Psoas muscle (tissue), 8 donors: Measurements from ENCODE around the gene AFF3. TPM values are rescaled to one million over a fixed set of nuclear protein-coding genes. Genes with fewer than 3 reads are reported as not detected.

ENCODE experiments used
- ATAC-seq, 4 donors: fragments of 200-7000 bp; cut with Tn5 transposase; one replicate each; pipeline ENCODE4 v1.9.1; 2020; ENCODE audit warnings: moderate library complexity in 3 of 4, mild to moderate bottlenecking in 2 of 4
- DNase-seq, 2 donors: peaks; one replicate each; pipeline ENCODE4 v3.0.0-alpha.2; 2020
- H3K27ac ChIP-seq: fragments of 200-600 bp; one replicate; pipeline ENCODE4 v1.8.0; 2022
- H3K27me3 ChIP-seq, 3 donors: fragments of 200-600 bp in 1 of 3; one replicate each; pipeline versions ENCODE4 v1.6.1 to v1.8.0; 2013 to 2022; ENCODE audit warnings: low read length in 2 of 3, mild to moderate bottlenecking in 2 of 3, moderate library complexity in 1 of 3; ENCODE audit not compliant: insufficient read depth in 3 of 3
- H3K36me3 ChIP-seq, 2 donors: fragments of 200-600 bp in 1 of 2; one replicate each; pipeline versions ENCODE4 v1.6.1 to v1.8.0; 2013 to 2022; ENCODE audit warnings: low read depth in 1 of 2, mild to moderate bottlenecking in 1 of 2, moderate library complexity in 1 of 2; ENCODE audit not compliant: insufficient read depth in 1 of 2
- H3K4me1 ChIP-seq: fragments of 200-600 bp; one replicate; pipeline ENCODE4 v1.8.0; 2022
- H3K4me3 ChIP-seq: fragments of 200-600 bp; one replicate; pipeline ENCODE4 v1.8.0; 2022; ENCODE audit warnings: mild to moderate bottlenecking
- H3K9me3 ChIP-seq: fragments of 200-600 bp; one replicate; pipeline ENCODE4 v1.8.0; 2022
- CTCF ChIP-seq: fragments of 200-600 bp; IDR thresholded peaks from one replicate; pipeline ENCODE4 v1.8.0; 2022; ENCODE audit warnings: antibody characterized with exemption
- WGBS, 3 donors: extraction: QIAGEN DNeasy Blood & Tissue Kit; methylation state at CpG; one replicate each; pipeline versions ENCODE4 v1.1.6 to v1.1.7; 2013; 5-methylcytosine and 5-hydroxymethylcytosine counted together
- intact Hi-C, 2 donors: fragments of 100-400 bp; cut with DNase I; formaldehyde crosslinking; loops; one replicate each; pipeline versions ENCODE4 v1.11.0 to v1.14.2; 2022
- polyA plus RNA-seq, 3 donors: library from polyadenylated mRNA; stranded (reverse); fragments of 200-250 nt; gene quantifications; one replicate each; pipeline ENCODE4 v1.2.3, GENCODE V29; 2013
- total RNA-seq, 4 donors: library from RNA; stranded (reverse); fragmentation: NEBNext Ultra II Directional in 2 of 4; extraction: Animal tissue kit (Norgen Biotek cat#: 25700) in 2 of 4; gene quantifications; one replicate each; pipeline versions ENCODE4 v1.2.1 to v1.2.4, GENCODE V29; 2021 to 2023
- donor health status: healthy with polysubstance abuse.
- donor health status: DM: no; HTN: no; CAD: no; lungs with moderate emphysema.
- donor health status: Bipolar disorder and iron deficiency.
- donor health status: healthy.
- donor health status: DM: yes; HTN: yes; CAD: no.
- donor health status: DM: no; HTN: no; CAD: no.
- donor health status: DM: no; HTN: no; CAD: no.
- donor health status: DM: yes; HTN: yes; CAD: no.

AFF3 gene
- total and polyA plus RNA-seq, 7 donors, result 0.08 to 2.9 (median 0.44) TPM

DNA sequence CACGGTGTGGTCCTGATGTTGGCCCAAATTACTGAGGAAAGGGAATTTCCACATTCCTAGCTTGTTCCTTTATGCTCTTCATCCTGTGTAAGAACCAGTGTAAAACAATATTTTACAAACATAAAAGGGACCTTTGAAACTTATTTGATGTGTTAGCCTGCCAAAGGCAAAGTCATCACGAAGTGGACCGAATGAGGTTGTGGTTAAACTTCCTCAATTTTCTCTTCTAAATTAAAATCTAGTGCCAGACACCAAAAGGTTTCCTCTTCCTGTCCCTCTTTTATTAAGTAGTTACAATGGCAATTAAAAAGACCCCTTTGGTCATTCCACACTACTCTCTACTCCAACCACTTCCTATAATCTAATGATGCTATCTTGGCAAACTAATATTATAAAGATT, 279.8 kb downstream of the AFF3 start:
- no peak overlapping the region for H3K4me3 ChIP-seq
- intact Hi-C loops, result no loop called here
- H3K27ac ChIP-seq, result no peak overlapping the region
- TF ChIP-seq CTCF, result no peak
- H3K4me1 ChIP-seq, result no peaks in the 10 kb centered on the region
- H3K36me3 ChIP-seq, result no peaks in the 10 kb centered on the region
- WGBS, 3 donors, result 40 to 49% (median 43%) methylated on average over 3 of the region's 3 CpGs
- no peaks in the 10 kb centered on the region for H3K27me3 ChIP-seq
- DNase-seq, result no peak
- H3K9me3 ChIP-seq, result no peaks in the 10 kb centered on the region
- ATAC-seq, result no peak

- Histone ChIP-seq H3K4me1 (no peaks in the 10 kb centered on the region), H3K27me3 (no peaks in the 10 kb centered on the region), H3K9me3 (no peaks in the 10 kb centered on the region), H3K27ac (no peak overlapping the region), H3K4me3 (no peak overlapping the region), H3K36me3 (no peaks in the 10 kb centered on the region)
- no peak for DNase-seq
- ATAC-seq, result no peak
- WGBS, 3 donors, result 68 to 79% (median 73%) methylated on average over 2 of the region's 2 CpGs
- no peak for TF ChIP-seq CTCF
- intact Hi-C loops, result no loop called here
Observed at GRCh38 chr2:99861376-99861760, 281.0 kb downstream of the AFF3 start.

DNA sequence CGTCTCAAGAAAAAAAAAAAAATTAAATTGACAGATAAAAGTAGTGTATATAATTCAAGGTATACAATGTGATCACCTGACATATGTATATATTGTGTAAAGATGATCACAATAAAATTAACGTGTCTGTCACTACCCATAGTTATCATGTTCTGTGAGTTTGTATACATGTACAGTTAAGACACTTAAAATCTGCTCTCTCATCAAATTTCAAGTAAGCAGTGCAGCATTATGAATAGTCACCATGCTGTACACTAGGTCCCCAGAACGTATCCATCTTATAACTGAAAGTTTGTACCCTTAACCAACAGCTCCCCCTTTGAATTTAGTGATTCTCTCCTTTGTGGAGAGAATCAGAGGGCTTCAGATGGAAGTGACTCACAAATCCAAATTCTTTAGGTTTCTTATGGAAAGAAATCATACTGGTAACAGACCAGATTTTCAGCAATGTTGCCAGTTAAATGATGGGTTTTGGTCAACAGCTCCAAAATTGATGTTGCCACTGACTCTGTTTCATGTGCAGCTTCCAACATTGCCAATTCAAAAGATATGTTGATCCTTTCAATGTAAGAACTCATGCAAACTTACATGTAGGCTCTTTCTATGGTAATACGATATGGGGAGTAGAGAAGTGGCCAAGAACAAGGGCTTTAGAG, 281.5 kb downstream of the AFF3 start:
- ATAC-seq, result no peak
- Histone ChIP-seq H3K4me3 (no peak overlapping the region), H3K4me1 (no peaks in the 10 kb centered on the region), H3K27ac (no peak overlapping the region), H3K36me3 (no peaks in the 10 kb centered on the region), H3K9me3 (no peaks in the 10 kb centered on the region), H3K27me3 (no peaks in the 10 kb centered on the region)
- intact Hi-C loops, result no loop called here
- no peak for DNase-seq
- WGBS, 3 donors, result 85 to 95% (median 93%) methylated on average over 4 of the region's 4 CpGs
- no peak for TF ChIP-seq CTCF

DNA sequence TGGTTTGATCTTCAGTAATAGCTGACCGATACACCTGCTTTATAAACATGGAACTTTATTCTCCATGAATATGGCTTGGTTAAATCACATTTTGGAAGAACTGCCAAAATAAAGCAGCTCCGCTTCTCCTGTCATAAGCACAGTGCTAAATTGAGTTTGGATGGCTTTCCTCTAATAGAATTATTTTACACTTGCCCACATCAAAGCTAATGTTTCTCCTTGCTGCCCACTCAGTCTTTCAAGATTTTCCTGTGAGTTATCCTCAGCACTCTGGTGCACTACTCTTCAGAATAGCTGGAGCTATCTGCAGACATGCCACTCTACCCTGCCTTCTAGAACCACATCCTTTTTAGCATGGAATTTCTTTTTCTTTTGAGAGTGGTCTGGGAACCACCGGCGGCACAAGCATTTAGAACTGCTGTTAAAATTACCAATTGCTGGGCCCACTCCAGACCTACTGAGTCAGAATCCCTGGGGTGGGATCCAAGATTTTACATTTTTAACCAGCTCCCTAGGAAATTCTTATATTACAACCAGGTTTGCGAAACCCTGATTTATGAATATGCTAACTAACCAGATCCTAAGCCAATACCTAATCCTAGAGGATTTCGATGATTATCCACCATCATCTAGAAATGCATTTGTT, 283.3 kb downstream of the AFF3 start:
- no peaks in the 10 kb centered on the region for H3K36me3 ChIP-seq
- no peaks in the 10 kb centered on the region for H3K4me1 ChIP-seq
- intact Hi-C loops, result no loop called here
- 81 to 87% (median 82%) methylated on average over 6 of the region's 6 CpGs for WGBS, 3 donors
- H3K4me3 ChIP-seq, result no peak overlapping the region
- DNase-seq (no peak), ATAC-seq (no peak)
- no peak overlapping the region for H3K27ac ChIP-seq
- no peaks in the 10 kb centered on the region for H3K9me3 ChIP-seq
- H3K27me3 ChIP-seq, result no peaks in the 10 kb centered on the region
- no peak for TF ChIP-seq CTCF
